Neural progenitor cell (in vitro differentiated cells): ENCODE results near the gene GINM1. TPM values are rescaled to one million over a fixed set of nuclear protein-coding genes. Genes with fewer than 3 reads are reported as not detected.

Experiments
- DNase-seq: peaks from one replicate; pipeline ENCODE4 v3.0.0-alpha.2; 2016; ENCODE audit warnings: low spot score
- H2AFZ ChIP-seq: fragments of 200-600 bp; sonication (generic); replicated peaks from 2 replicates; pipeline ENCODE4 v1.6.1; 2016; ENCODE audit warnings: antibody characterized with exemption
- H3F3A ChIP-seq: fragments of 200-600 bp; sonication (generic); 2 replicates; pipeline ENCODE4 v1.6.1; 2016; ENCODE audit warnings: antibody characterized with exemption, low read depth
- H3K27ac ChIP-seq: fragments of 200-600 bp; sonication (generic); 2 replicates; pipeline ENCODE4 v1.5.1; 2016; ENCODE audit warnings: mild to moderate bottlenecking
- H3K27me3 ChIP-seq: fragments of 200-600 bp; sonication (generic); 2 replicates; pipeline ENCODE4 v1.6.1; 2016; ENCODE audit warnings: mild to moderate bottlenecking, moderate library complexity
- H3K36me3 ChIP-seq: fragments of 200-600 bp; sonication (generic); 2 replicates; pipeline ENCODE4 v1.5.1; 2016
- H3K4me1 ChIP-seq: fragments of 200-600 bp; sonication (generic); 2 replicates; pipeline ENCODE4 v1.6.1; 2016; ENCODE audit warnings: mixed run types
- H3K4me2 ChIP-seq: fragments of 200-600 bp; sonication (generic); 2 replicates; pipeline ENCODE4 v1.6.1; 2016
- H3K4me3 ChIP-seq: fragments of 200-600 bp; sonication (generic); 2 replicates; pipeline ENCODE4 v1.5.1; 2016
- H3K79me2 ChIP-seq: fragments of 200-600 bp; sonication (generic); 2 replicates; pipeline ENCODE4 v1.6.1; 2016; ENCODE audit warnings: low read depth
- H3K9ac ChIP-seq: fragments of 200-600 bp; sonication (generic); 2 replicates; pipeline ENCODE4 v1.6.1; 2016
- H3K9me3 ChIP-seq: fragments of 200-600 bp; sonication (generic); 2 replicates; pipeline ENCODE4 v1.5.1; 2016; ENCODE audit warnings: low read depth
- H4K20me1 ChIP-seq: fragments of 200-600 bp; sonication (generic); 2 replicates; pipeline ENCODE4 v1.6.1; 2016; ENCODE audit warnings: low read depth
- H3K27ac Mint-ChIP-seq: 3 replicates; pipeline ENCODE4 v1.8.0; 2021; ENCODE audit warnings: mixed read lengths
- H3K27me3 Mint-ChIP-seq: 2 replicates; pipeline ENCODE4 v1.8.0; 2022; ENCODE audit warnings: low read depth, mild to moderate bottlenecking, inconsistent platforms, moderate library complexity, mixed read lengths; ENCODE audit not compliant: insufficient read depth
- H3K36me3 Mint-ChIP-seq: 3 replicates; pipeline ENCODE4 v1.8.0; 2021; ENCODE audit warnings: mixed read lengths
- H3K4me1 Mint-ChIP-seq: 3 replicates; pipeline ENCODE4 v1.8.0; 2021; ENCODE audit warnings: mixed read lengths
- H3K4me3 Mint-ChIP-seq: 3 replicates; pipeline ENCODE4 v1.8.0; 2021; ENCODE audit warnings: mild to moderate bottlenecking, moderate library complexity, mixed read lengths
- H3K9me3 Mint-ChIP-seq: 3 replicates; pipeline ENCODE4 v1.8.0; 2020; ENCODE audit warnings: mixed read lengths
- CTCF ChIP-seq: fragments of 200-600 bp; sonication (generic); IDR thresholded peaks from 2 replicates; pipeline ENCODE4 v1.5.1; 2017; ENCODE audit warnings: antibody characterized with exemption, mild to moderate bottlenecking
- EZH2 ChIP-seq: fragments of 200-600 bp; sonication (generic); IDR thresholded peaks from 2 replicates; pipeline ENCODE4 v1.6.1; 2017; ENCODE audit warnings: antibody characterized with exemption, mild to moderate bottlenecking, moderate library complexity
- EZH2phosphoT487 ChIP-seq: fragments of 200-600 bp; sonication (generic); IDR thresholded peaks from 2 replicates; pipeline ENCODE4 v1.6.1; 2017; ENCODE audit warnings: antibody characterized with exemption
- total RNA-seq: library from RNA; depleted of rRNA; stranded (reverse); fragments of >200 nt; gene quantifications from 2 replicates; pipeline ENCODE4 v1.2.3, GENCODE V29; 2015; ENCODE audit warnings: low replicate concordance

Gene GINM1
- total RNA-seq, 1 donor from 2014 or later: 35.7 TPM

GRCh38 chr6:149586149-149586548 lies 20.0 kb downstream of the GINM1 start:
- Histone ChIP-seq H3K79me2 (no peaks in the 10 kb centered on the region), H3K27me3 (no peaks in the 10 kb centered on the region), H3K9me3 (no peaks in the 10 kb centered on the region), H3K4me1 (no peaks in the 10 kb centered on the region), H3F3A (no peaks in the 10 kb centered on the region), H3K36me3 (peaks cover 18% of the 10 kb centered on the region), H3K9ac (no peak overlapping the region), H2AFZ (no peak overlapping the region), H4K20me1 (no peaks in the 10 kb centered on the region), H3K4me3 (no peak overlapping the region), H3K27ac (no peak overlapping the region), H3K4me2 (no peak overlapping the region)
- TF ChIP-seq EZH2phosphoT487: no peak
- TF ChIP-seq CTCF: no peak
- TF ChIP-seq EZH2: no peak
- H3K27me3 Mint-ChIP-seq: no peaks in the 10 kb centered on the region
- H3K4me1 Mint-ChIP-seq: no peaks in the 10 kb centered on the region
- DNase-seq: no peak
- no peak overlapping the region for H3K27ac Mint-ChIP-seq
- H3K4me3 Mint-ChIP-seq: no peak overlapping the region
- peaks cover 27% of the 10 kb centered on the region for H3K36me3 Mint-ChIP-seq
- H3K9me3 Mint-ChIP-seq: no peaks in the 10 kb centered on the region

- no peaks in the 10 kb centered on the region for H3K27me3 ChIP-seq
- no peaks in the 10 kb centered on the region for H3K9me3 ChIP-seq
- H3K9ac ChIP-seq: no peak overlapping the region
- Mint-ChIP-seq H3K36me3 (peaks cover 18% of the 10 kb centered on the region), H3K4me1 (no peaks in the 10 kb centered on the region), H3K27me3 (no peaks in the 10 kb centered on the region), H3K27ac (no peak overlapping the region), H3K4me3 (no peak overlapping the region), H3K9me3 (no peaks in the 10 kb centered on the region)
- peaks cover 7% of the 10 kb centered on the region for H3K36me3 ChIP-seq
- TF ChIP-seq EZH2: no peak
- no peak for TF ChIP-seq CTCF
- no peak for TF ChIP-seq EZH2phosphoT487
- H2AFZ ChIP-seq: no peak overlapping the region
- H3K4me1 ChIP-seq: peaks cover 11% of the 10 kb centered on the region
- H3F3A ChIP-seq: peaks cover 13% of the 10 kb centered on the region
- no peak overlapping the region for H3K4me2 ChIP-seq
- no peaks in the 10 kb centered on the region for H4K20me1 ChIP-seq
- no peak for DNase-seq
- no peak overlapping the region for H3K4me3 ChIP-seq
- no peaks in the 10 kb centered on the region for H3K79me2 ChIP-seq
- H3K27ac ChIP-seq: no peak overlapping the region
These were observed 26.8 kb downstream of the GINM1 start for GRCh38 chr6:149592983-149593382.

GRCh38 chr6:149593408-149593807 lies 27.2 kb downstream of the GINM1 start:
- H3K27me3 Mint-ChIP-seq: no peaks in the 10 kb centered on the region
- Histone ChIP-seq H3K9me3 (no peaks in the 10 kb centered on the region), H3K4me2 (no peak overlapping the region), H3K4me1 (peaks cover 11% of the 10 kb centered on the region), H3F3A (peaks cover 13% of the 10 kb centered on the region), H2AFZ (no peak overlapping the region), H3K27ac (no peak overlapping the region), H3K4me3 (no peak overlapping the region), H3K9ac (no peak overlapping the region), H3K27me3 (no peaks in the 10 kb centered on the region), H3K79me2 (no peaks in the 10 kb centered on the region), H4K20me1 (no peaks in the 10 kb centered on the region), H3K36me3 (peaks cover 6% of the 10 kb centered on the region)
- no peak overlapping the region for H3K4me3 Mint-ChIP-seq
- no peak for DNase-seq
- no peaks in the 10 kb centered on the region for H3K4me1 Mint-ChIP-seq
- no peak overlapping the region for H3K27ac Mint-ChIP-seq
- H3K9me3 Mint-ChIP-seq: no peaks in the 10 kb centered on the region
- peaks cover 17% of the 10 kb centered on the region for H3K36me3 Mint-ChIP-seq
- TF ChIP-seq CTCF: no peak
- TF ChIP-seq EZH2: no peak
- TF ChIP-seq EZH2phosphoT487: no peak
